ENCODE measurements around the gene PRDM16.

Gene PRDM16

DNA sequence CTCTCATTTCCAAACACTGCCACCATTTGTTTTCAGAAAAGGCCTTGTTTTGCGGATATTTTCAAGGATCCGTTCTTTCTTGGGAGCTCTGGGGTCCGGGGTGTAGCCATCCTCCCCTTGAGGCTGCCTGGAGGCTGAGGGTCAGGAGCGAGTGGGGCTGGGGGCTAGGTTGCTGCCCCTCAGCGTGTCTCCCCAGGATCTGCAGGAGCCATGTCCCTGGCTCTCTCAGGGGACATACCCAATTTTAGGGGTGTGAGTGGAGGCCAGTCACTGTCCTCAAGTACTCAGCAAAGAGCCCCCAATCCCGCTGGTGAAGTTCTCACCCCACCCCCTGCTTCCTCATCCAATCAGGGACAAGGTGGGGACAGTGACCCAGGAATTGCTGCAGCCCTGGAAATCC, 15.0 kb upstream of the PRDM16 start:
- no peak for DNase-seq (ENCODE audit: low read depth)

- no peak for DNase-seq (ENCODE audit: low read depth)
Observed at GRCh38 chr1:3054474-3054873, 14.5 kb upstream of the PRDM16 start.

DNA sequence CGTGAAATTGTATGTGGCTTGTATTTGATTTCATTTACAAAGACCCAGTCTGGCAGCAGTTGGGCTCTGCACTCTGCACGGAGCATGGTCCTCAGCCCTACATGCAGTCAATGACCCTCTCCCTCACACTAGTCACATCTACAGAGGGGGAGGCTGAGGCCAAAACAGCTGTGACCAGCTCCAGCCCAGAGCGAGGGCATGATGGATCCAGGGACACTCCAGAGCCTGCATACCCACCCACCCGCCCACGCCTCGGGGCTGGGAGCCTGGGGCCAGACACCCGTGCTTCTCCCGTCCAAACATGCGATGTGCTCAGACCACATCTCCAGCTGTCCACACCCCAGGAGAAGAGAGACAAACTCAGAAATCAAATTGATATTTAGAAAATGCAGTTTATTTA, 14.0 kb upstream of the PRDM16 start:
- DNase-seq (ENCODE audit: low read depth) = no peak

DNA sequence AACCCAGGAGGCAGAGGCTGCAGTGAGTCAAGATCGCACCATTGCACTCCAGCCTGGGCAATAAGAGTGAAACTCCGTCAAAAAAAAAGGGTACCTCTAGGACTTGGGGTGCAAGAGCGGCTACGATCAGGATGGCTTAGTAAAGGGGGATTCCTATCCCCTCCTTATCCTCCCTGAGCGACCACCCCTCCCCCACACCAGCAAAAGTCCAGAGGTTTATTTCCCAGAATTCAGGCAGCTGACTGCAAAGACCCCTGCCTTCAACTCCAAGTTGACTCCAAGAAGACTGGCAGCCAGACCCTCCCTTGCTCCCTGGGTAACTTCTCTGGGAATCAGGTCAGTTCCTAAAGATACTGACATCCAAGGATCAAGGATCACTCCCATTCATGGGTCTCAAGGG, 12.4 kb upstream of the PRDM16 start:
- no peak for DNase-seq (ENCODE audit: low read depth)

GRCh38 chr1:3058263-3059030, 10.6 kb upstream of the PRDM16 start:
- no peak for DNase-seq (ENCODE audit: low read depth)

- DNase-seq (ENCODE audit: low read depth) = no peak
Observed at GRCh38 chr1:3060127-3060526, 8.9 kb upstream of the PRDM16 start.

DNA sequence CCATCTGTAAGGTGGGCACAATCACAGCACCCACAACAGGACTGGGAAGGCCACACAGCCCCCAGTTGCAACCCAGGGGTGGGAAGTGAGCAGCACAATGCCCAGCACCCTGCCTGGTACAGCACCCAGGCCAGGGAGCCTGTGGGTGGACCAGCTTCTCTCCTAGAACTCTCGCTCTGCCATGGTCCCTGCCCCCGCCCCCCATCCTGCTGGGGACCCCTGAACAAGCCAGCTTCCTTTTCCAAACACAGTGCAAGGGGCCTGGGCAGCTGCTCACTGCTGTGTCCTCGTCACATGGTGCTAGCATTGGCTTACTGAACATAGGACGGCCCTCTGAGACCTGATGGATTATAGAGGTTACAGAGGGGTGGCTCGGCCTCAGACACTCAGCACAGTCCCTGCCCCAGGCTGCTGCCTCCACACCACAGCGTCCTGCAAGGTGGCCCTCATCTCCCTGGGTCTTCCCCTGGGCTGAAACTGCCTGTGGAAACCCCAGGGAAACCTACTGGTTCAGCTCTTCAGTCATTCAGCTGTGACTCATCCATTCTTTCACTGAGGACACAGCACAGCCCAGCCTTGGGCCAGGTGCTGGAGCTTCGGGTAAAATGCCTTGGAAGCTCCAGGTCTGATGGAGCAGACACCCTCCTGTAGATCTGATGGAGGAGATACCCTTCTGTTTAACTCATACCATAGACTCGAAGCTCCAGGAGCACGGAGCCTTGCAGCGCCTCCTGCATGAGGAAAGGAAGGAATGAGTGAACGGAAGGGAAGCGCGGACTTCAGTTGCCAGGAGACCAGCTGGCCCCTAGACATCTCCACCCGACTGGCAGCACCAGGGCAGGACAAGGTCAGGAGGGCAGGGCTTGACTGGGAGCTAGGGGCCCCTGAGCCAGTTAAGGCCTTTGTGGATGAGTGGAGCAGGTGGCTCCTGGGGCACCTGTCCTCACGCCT, 8.1 kb upstream of the PRDM16 start:
- DNase-seq (ENCODE audit: low read depth) = no peak

- DNase-seq (ENCODE audit: low read depth) = no peak
Observed at GRCh38 chr1:3061566-3061965, 7.4 kb upstream of the PRDM16 start.

DNA sequence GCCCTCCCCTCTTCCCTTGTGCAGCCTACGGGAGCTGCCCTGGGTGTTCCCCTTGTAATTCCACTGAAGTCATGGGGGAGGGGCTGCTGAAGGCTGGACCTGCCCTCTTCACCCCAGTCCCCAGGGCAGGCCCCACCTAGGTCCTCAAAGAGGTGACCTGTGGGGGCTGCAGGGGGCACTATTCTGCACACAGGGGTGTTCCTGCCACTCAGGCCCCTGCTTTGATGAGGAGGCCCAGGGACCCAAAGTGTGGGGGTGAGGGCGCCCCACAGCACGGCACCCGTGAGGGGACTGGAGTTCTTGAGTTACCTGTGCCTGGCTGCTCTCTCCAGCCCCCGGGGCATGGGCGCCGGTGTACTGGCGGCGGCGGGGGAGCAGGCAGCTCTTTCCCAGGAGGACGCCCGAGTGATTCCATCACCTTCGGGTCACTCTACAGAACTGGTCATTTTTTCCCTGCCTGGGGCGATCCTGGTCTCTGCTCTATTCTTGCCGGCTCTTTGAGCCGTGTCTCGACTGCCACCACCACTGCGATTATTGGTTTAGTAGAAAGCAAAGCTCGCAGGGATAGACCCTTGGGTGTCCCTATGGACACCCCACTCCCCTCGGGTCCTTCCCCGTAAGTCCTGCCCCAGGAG, 6.9 kb upstream of the PRDM16 start:
- no peak for DNase-seq (ENCODE audit: low read depth)

DNA sequence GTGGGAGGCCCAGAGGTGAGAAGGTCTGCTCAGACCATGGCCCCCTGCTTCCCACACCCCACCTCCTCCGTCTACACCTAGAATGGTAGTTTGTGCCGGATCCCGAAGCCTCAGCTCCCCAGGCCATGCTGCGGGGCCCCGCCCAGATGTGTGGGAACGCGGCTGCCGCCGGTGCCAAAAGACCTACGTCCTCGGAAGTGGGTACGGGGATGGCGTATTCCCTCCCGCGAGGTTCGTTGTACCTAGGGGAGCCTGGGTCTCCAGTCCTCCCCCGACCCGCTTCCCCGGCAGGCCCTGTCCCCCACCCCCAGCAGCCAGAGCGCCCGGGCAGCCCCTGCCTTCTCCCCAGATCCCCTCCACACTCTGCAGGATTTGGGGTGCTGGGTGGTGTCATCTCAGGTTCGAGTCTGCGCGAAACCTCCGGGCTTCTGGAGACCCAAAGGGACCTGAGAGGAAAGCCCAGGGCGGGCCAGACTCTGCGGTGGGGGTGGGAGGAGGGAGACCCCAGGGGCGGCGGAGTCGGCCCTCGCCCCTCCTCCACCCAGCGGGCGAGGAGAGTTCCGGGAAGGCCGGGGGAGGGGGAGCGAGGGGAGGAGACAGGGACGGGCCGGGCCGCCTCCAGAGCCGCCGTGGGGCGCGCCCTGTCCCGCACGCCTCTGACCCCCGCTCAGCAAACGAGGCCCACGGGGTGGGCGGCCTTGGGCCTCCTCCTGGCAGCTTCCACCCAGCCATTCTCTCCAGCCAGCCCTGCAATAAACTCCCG, 6.2 kb upstream of the PRDM16 start:
- DNase-seq (ENCODE audit: low read depth) = no peak

DNA sequence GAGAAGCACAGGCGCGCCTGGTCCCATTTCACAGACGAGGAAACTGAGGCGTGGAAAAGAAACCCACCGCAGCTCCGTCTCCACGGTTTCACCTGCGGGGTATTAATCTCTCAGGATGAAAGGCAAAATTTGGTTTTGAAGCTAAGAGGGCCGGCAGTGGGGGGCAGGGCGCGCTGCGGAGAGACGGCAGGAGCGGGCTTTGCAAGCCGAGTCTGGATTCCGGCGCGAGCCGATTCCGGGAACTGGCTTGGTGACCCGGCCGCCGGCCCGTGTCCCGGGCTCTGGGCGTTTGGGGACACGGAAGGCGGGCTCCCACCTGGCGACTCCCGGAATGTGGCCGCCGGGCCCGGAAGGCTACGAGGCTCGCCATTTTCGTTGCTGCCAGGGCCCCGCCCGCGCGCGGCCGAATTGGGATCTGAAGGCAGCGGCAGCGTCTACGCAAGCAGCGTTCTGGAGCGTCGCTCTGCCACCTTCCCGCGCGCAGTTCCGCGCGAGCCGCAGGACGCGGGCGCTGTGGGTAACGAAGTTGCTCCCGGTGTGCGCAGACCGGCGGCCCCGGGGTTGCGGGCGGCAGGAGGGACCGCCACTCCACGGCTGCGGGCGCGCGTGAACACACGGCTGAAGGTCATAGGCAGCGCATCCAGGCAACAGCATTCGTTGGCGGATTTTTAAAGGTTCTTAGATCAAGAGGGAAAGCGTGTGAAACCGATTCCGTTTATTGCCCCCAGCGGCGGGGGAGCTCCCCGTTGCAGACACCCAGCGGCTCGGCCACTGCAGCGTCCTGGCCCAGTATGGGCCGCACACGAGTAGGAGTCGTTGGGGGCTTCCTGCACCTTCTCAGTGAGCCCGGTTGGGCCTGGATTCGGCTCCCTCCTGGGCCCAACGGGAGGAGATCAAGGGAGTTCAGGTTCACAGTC, 5.4 kb upstream of the PRDM16 start:
- DNase-seq (ENCODE audit: low read depth) = no peak

- no peak for DNase-seq (ENCODE audit: low read depth)
Observed at GRCh38 chr1:3064296-3064850, 4.6 kb upstream of the PRDM16 start.

DNA sequence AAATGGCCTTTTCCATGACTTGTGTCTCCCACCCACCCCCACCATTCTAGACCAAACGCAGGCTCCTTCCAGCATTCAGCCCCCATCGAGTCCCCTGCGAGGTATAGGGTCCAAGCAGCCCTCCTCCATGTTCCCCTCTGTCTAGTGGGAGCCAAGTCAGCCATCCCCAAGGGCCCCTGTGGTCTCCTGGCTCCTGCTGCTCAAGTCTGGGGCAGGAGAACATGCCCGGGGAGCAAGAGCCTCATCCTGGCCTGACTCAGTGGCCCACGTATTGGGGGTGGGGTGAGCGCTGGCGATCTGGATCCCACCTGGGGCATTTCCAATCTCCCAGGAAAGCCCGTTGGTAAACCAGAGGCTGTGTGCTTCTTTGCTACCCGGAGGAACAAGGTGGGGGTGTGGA, 4.1 kb upstream of the PRDM16 start:
- DNase-seq (ENCODE audit: low read depth) = no peak

- DNase-seq (ENCODE audit: low read depth) = no peak
Observed at GRCh38 chr1:3065396-3065795, 3.6 kb upstream of the PRDM16 start.

GRCh38 chr1:3065797-3066196, 3.2 kb upstream of the PRDM16 start:
- no peak for DNase-seq (ENCODE audit: low read depth)

DNA sequence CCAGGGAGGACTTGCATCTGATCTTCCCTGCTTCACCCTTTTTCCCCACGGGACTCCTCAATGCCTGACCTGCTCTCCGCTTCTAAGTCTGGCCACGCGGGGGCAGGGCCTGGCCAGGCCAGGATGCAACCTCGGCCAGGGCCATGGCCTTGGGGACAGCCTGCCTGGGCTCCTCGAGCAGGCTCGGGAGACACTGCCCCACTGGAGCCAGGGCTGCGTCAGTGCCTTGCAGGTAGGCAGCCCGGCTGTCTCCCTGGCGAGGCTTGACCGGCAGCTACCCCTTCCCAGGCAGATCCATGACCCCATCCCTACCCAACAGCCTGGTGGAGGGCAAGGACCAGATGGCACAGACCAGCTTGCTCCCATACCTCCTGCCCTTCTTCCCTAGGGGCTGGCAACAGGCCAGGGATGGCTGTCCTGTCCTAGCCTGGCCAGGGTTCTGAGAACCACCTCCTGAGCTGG, 2.7 kb upstream of the PRDM16 start:
- DNase-seq (ENCODE audit: low read depth) = no peak

DNA sequence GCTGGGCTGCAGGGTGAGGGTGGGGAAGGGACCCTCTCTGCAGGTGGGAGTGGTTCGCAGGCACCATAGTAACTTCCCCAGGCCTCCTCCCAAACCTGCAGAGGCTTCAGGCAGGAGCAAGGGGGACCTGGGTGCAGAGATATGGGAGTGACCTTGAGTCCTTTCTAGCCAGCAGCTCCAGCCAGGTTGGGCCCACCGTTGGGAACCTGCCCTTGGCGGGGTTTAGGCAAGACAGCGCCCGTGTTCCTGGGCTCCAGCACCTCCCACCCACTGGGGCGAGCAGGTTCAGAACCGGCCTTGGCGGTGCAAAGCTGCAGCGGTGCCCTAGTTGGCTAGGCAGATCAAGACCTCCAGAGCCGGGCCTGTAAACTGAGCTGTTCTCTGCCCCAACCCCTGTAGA, 2.2 kb upstream of the PRDM16 start:
- no peak for DNase-seq (ENCODE audit: low read depth)

GRCh38 chr1:3067301-3067670, 1.7 kb upstream of the PRDM16 start:
- DNase-seq (ENCODE audit: low read depth) = no peak

- no peak for DNase-seq (ENCODE audit: low read depth)
Observed at GRCh38 chr1:3067671-3068563, 1.1 kb upstream of the PRDM16 start.
